H1 (cell line): Measurements from ENCODE around the gene MARS1. TPM values are rescaled to one million over a fixed set of nuclear protein-coding genes. Genes with fewer than 3 reads are reported as not detected.

Experiments
- CTCF ChIA-PET: fragments of 300-600 bp; sonication (Branson Sonifier 250); formaldehyde crosslinking; loops from one replicate; lab custom pipeline; 2021; ENCODE audit not compliant: partially characterized antibody; lab: Charles Lee
- POLR2A ChIA-PET: fragments of 300-600 bp; sonication (Branson Sonifier 250); formaldehyde crosslinking; loops from one replicate; lab custom pipeline; 2021; ENCODE audit warnings: inconsistent platforms; ENCODE audit not compliant: partially characterized antibody; lab: Charles Lee
- DNase-seq, 2 experiments: peaks; one replicate each; pipeline versions ENCODE4 v3.0.0 to v3.0.0-alpha.2; 2010 to 2022; ENCODE audit warnings: low spot score in 2 of 2, low read depth in 1 of 2, mixed read lengths in 1 of 2
- FAIRE-seq: peaks from 2 replicates; lab custom pipeline; 2011; peaks lifted over from hg19 to GRCh38; lab: Jason Lieb, UNC
- H2AFZ ChIP-seq: 2 replicates; pipeline ENCODE4 v1.8.1; 2012; ENCODE audit warnings: low read length, inconsistent platforms
- H2AK5ac ChIP-seq: 2 replicates; pipeline ENCODE4 v1.6.1; 2013; ENCODE audit warnings: low read depth, low read length
- H2BK120ac ChIP-seq: replicated peaks from 2 replicates; pipeline ENCODE3; 2013; ENCODE audit warnings: low read depth, low read length, inconsistent platforms
- H2BK12ac ChIP-seq: 2 replicates; pipeline ENCODE4 v1.6.1; 2013; ENCODE audit warnings: low read depth, low read length
- H2BK15ac ChIP-seq: 2 replicates; pipeline ENCODE4 v1.6.1; 2013; ENCODE audit warnings: low read length
- H2BK20ac ChIP-seq: 2 replicates; pipeline ENCODE4 v1.6.1; 2013; ENCODE audit warnings: low read length
- H2BK5ac ChIP-seq: 2 replicates; pipeline ENCODE4 v1.6.1; 2013; ENCODE audit warnings: low read depth, low read length
- H3K14ac ChIP-seq: 2 replicates; pipeline ENCODE4 v1.6.1; 2013; ENCODE audit warnings: inconsistent platforms; ENCODE audit not compliant: insufficient read length
- H3K18ac ChIP-seq: 2 replicates; pipeline ENCODE4 v1.6.1; 2013; ENCODE audit warnings: low read length; ENCODE audit errors: extremely low read depth
- H3K23ac ChIP-seq: 2 replicates; pipeline ENCODE4 v1.6.1; 2013; ENCODE audit warnings: inconsistent platforms; ENCODE audit not compliant: insufficient read length
- H3K23me2 ChIP-seq: 2 replicates; pipeline ENCODE4 v1.6.1; 2013; ENCODE audit warnings: low read depth, low read length
- H3K27ac ChIP-seq: 2 replicates; pipeline ENCODE4 v1.6.1; 2011; ENCODE audit warnings: low read depth, low read length, inconsistent platforms
- H3K27me3 ChIP-seq, 4 experiments: replicated peaks in 1 of 4; 1 replicate in 1 of 4; 2 replicates in 3 of 4; pipeline versions ENCODE4 v1.6.1 to v1.8.1; 2011 to 2013; ENCODE audit warnings: low read length in 3 of 4, mild to moderate bottlenecking in 3 of 4, inconsistent platforms in 2 of 4, mixed read lengths in 2 of 4, moderate library complexity in 1 of 4; ENCODE audit not compliant: control insufficient read depth in 3 of 4, insufficient read depth in 3 of 4; ENCODE audit errors: extremely low read depth in 1 of 4
- H3K36me3 ChIP-seq, 4 experiments: 2 replicates each; pipeline versions ENCODE4 v1.6.1 to v1.8.1; 2011 to 2013; ENCODE audit warnings: mild to moderate bottlenecking in 4 of 4, low read length in 3 of 4, moderate library complexity in 2 of 4, control low read depth in 1 of 4, inconsistent platforms in 1 of 4; ENCODE audit not compliant: insufficient read depth in 4 of 4, control insufficient read depth in 2 of 4
- H3K4ac ChIP-seq: replicated peaks from 2 replicates; pipeline ENCODE3; 2013; ENCODE audit warnings: low read length, low read depth, mixed read lengths, inconsistent platforms; ENCODE audit not compliant: insufficient read length
- H3K4me1 ChIP-seq, 4 experiments: replicated peaks in 1 of 4; 1 replicate in 1 of 4; 2 replicates in 3 of 4; pipeline versions ENCODE4 v1.6.1 to v1.8.1; 2011 to 2013; ENCODE audit warnings: low read length in 3 of 4, inconsistent platforms in 2 of 4, mixed read lengths in 1 of 4; ENCODE audit not compliant: insufficient read depth in 4 of 4, control insufficient read depth in 3 of 4
- H3K4me2 ChIP-seq, 2 experiments: 2 replicates each; pipeline versions ENCODE4 v1.6.1 to v1.8.1; 2011 to 2013; ENCODE audit warnings: low read depth in 2 of 2, low read length in 2 of 2, control low read depth in 1 of 2, inconsistent platforms in 1 of 2, mild to moderate bottlenecking in 1 of 2; ENCODE audit not compliant: insufficient read depth in 1 of 2
- H3K4me3 ChIP-seq, 4 experiments: fragments of 200-600, 300-600 bp in 1 of 4; sonication (generic), shearing (Covaris generic), sonication (Bioruptor Twin) in 1 of 4; 2 replicates each; pipeline versions ENCODE4 v1.5.1 to v1.8.1; 2011 to 2016; ENCODE audit warnings: low read length in 4 of 4, low read depth in 3 of 4, control low read depth in 2 of 4, inconsistent platforms in 2 of 4, mild to moderate bottlenecking in 2 of 4, mixed read lengths in 1 of 4, moderate library complexity in 1 of 4; ENCODE audit not compliant: insufficient read depth in 2 of 4; ENCODE audit errors: extremely low read depth in 1 of 4
- H3K56ac ChIP-seq: replicated peaks from 2 replicates; pipeline ENCODE3; 2013; ENCODE audit warnings: low read depth, mild to moderate bottlenecking, mixed read lengths, low read length, inconsistent platforms; ENCODE audit not compliant: insufficient read length
- H3K79me1 ChIP-seq: 2 replicates; pipeline ENCODE4 v1.6.1; 2013; ENCODE audit warnings: low read depth, low read length, control low read depth
- H3K79me2 ChIP-seq, 2 experiments: 2 replicates each; pipeline versions ENCODE4 v1.6.1 to v1.8.1; 2012 to 2013; ENCODE audit warnings: low read length in 2 of 2, mild to moderate bottlenecking in 2 of 2, inconsistent platforms in 1 of 2; ENCODE audit not compliant: insufficient read depth in 2 of 2, control insufficient read depth in 1 of 2
- H3K9ac ChIP-seq, 4 experiments: replicated peaks in 1 of 4; 1 replicate in 1 of 4; 2 replicates in 3 of 4; pipeline versions ENCODE4 v1.6.1 to v1.8.1; 2011 to 2013; ENCODE audit warnings: low read depth in 3 of 4, low read length in 3 of 4, control low read depth in 2 of 4, mild to moderate bottlenecking in 2 of 4, moderate library complexity in 2 of 4, inconsistent platforms in 1 of 4; ENCODE audit errors: extremely low read depth in 1 of 4
- H3K9me3 ChIP-seq, 2 experiments: 2 replicates each; pipeline versions ENCODE4 v1.6.1 to v1.8.1; 2012 to 2013; ENCODE audit warnings: mild to moderate bottlenecking in 2 of 2, moderate library complexity in 2 of 2, control low read depth in 1 of 2, inconsistent platforms in 1 of 2, low read depth in 1 of 2, low read length in 1 of 2, mixed read lengths in 1 of 2; ENCODE audit not compliant: insufficient read depth in 2 of 2
- H4K20me1 ChIP-seq, 2 experiments: replicated peaks in 1 of 2; 2 replicates each; pipeline versions ENCODE3 to v1.8.1; 2011 to 2013; ENCODE audit warnings: inconsistent platforms in 2 of 2, low read length in 2 of 2, mild to moderate bottlenecking in 1 of 2; ENCODE audit not compliant: insufficient read depth in 2 of 2, control insufficient read depth in 1 of 2
- H4K5ac ChIP-seq: 2 replicates; pipeline ENCODE4 v1.6.1; 2013; ENCODE audit warnings: low read length, low read depth, mixed read lengths, inconsistent platforms; ENCODE audit not compliant: insufficient read length
- H4K8ac ChIP-seq: 2 replicates; pipeline ENCODE4 v1.8.0; 2013; ENCODE audit warnings: mild to moderate bottlenecking, moderate library complexity, low read length, inconsistent platforms; ENCODE audit not compliant: insufficient read depth; ENCODE audit errors: extremely low read depth
- H4K91ac ChIP-seq: replicated peaks from 2 replicates; pipeline ENCODE3; 2013; ENCODE audit warnings: low read length, mixed read lengths, inconsistent platforms; ENCODE audit not compliant: insufficient read length
- CBX8 ChIP-seq: fragments of 300-800, 300-1000 bp; sonication (generic); IDR thresholded peaks from 2 replicates; pipeline ENCODE4 v1.7.1; 2016; ENCODE audit warnings: low read depth, low read length, borderline replicate concordance
- EZH2 ChIP-seq: fragments of 200-600 bp; sonication (generic); IDR thresholded peaks from 2 replicates; pipeline ENCODE4 v1.7.1; 2012; ENCODE audit warnings: low read depth, mild to moderate bottlenecking, moderate library complexity, low read length, inconsistent platforms; ENCODE audit not compliant: severe bottlenecking
- KDM4A ChIP-seq: IDR thresholded peaks from one replicate; pipeline ENCODE4 v1.7.1; 2012; ENCODE audit warnings: low read depth, mild to moderate bottlenecking, moderate library complexity, low read length, inconsistent platforms; ENCODE audit not compliant: severe bottlenecking
- NRF1 ChIP-seq: IDR thresholded peaks from 2 replicates; pipeline ENCODE4 v1.6.1; 2011; ENCODE audit warnings: mild to moderate bottlenecking, low read depth, low read length, improper control_type of control experiment
- POU5F1 ChIP-seq: IDR thresholded peaks from 2 replicates; pipeline ENCODE4 v1.6.1; 2011; ENCODE audit warnings: low read depth, mild to moderate bottlenecking, low read length, moderate library complexity
- RAD21 ChIP-seq, 2 experiments: IDR thresholded peaks in 1 of 2; conservative IDR thresholded peaks in 1 of 2; 2 replicates each; pipeline ENCODE4 v1.6.1; 2011; ENCODE audit warnings: low read depth in 2 of 2, low read length in 2 of 2, improper control_type of control experiment in 1 of 2, inconsistent platforms in 1 of 2, mild to moderate bottlenecking in 1 of 2, moderate library complexity in 1 of 2
- TAF1 ChIP-seq: IDR thresholded peaks from 2 replicates; pipeline ENCODE4 v1.6.1; 2011; ENCODE audit warnings: mild to moderate bottlenecking, low read depth, low read length
- USF2 ChIP-seq: IDR thresholded peaks from 2 replicates; pipeline ENCODE4 v1.6.1; 2011; ENCODE audit warnings: low read length, improper control_type of control experiment
- WGBS, 2 experiments: shearing (Covaris generic) in 1 of 2; methylation state at CpG; one replicate each; pipeline versions ENCODE4 v1.1.6 to v1.1.7; 2013 to 2015; ENCODE audit warnings: low lambda C conversion rate in 2 of 2, mixed read lengths in 2 of 2, inconsistent platforms in 1 of 2, low coverage in 1 of 2, missing lambda C conversion rate in 1 of 2; ENCODE audit not compliant: insufficient replicate concordance in 2 of 2, insufficient coverage in 1 of 2, insufficient read length in 1 of 2; ENCODE audit errors: extremely low coverage in 1 of 2, missing lambda C conversion rate in 1 of 2; 5-methylcytosine and 5-hydroxymethylcytosine counted together
- polyA plus RNA-seq, 7 experiments: library from polyadenylated mRNA; depleted of rRNA in 3 of 7; stranded (reverse) in 5 of 7; unstranded in 2 of 7; fragments of >200 nt in 5 of 7; fragments of 200-250 nt in 2 of 7; gene quantifications; 1 replicate in 5 of 7; 2 replicates in 1 of 7; 4 replicates in 1 of 7; pipeline versions ENCODE4 v1.2.1 to v1.2.3, GENCODE V29; 2011 to 2013; ENCODE audit warnings: missing spikeins in 2 of 7, mixed read lengths in 2 of 7
- total RNA-seq: library from RNA; stranded (reverse); fragmentation: NEBNext Ultra II Directional; extraction: Animal tissue kit (Norgen Biotek cat#: 25700); gene quantifications from 2 replicates; pipeline ENCODE4 v1.2.1, GENCODE V29; 2021

MARS1 gene
- total and polyA plus RNA-seq, 2 of the 8 experiments (the other 6 are each of a cell fraction or from before 2014, with no cell fraction given), result 194 to 407 TPM

GRCh38 chr12:57520053-57520818 is 32.4 kb downstream of the MARS1 start, which contains the start of gene DDIT3:
Gene DDIT3 (minus strand): TSS chr12:57520514. CDS start chr12:57517406, 3,108 bp downstream.
- H3K4ac ChIP-seq, result peak within 1 kb of the TSS; percentile 9
- POLR2A ChIA-PET, result interaction anchor here (0.8 to 6.0 kb wide), 35 partner anchors 9 to 1333 kb away, joined by 3 to 60 read pairs (median 4); partner anchors contain the start of genes ARHGEF25, DCTN2, KIF5A and LRP1
- H2BK12ac ChIP-seq, result peak within 1 kb of the TSS; percentile 64; the same call in 1 of the 2 replicates
- peak; percentile 96 to 100 for DNase-seq
- peak within 1 kb of the TSS; percentile 81 to 96 for H3K4me2 ChIP-seq
- no peaks in the 10 kb centered on the region for H3K9me3 ChIP-seq
- no peak within 1 kb of the TSS for H4K91ac ChIP-seq
- peaks cover 7 to 17% of the 10 kb centered on the region in 2 experiments for H4K20me1 ChIP-seq
- H3K23me2 ChIP-seq, result peaks cover 19% of the 10 kb centered on the region
- H3K23ac ChIP-seq, result no peak within 1 kb of the TSS
- peak within 1 kb of the TSS; percentile 22 for H3K56ac ChIP-seq
- H3K36me3 ChIP-seq, result peaks cover 22 to 44% (median 26%) of the 10 kb centered on the region in 4 experiments
- no peaks in the 10 kb centered on the region; the same call in 1 of the 2 replicates for H3K79me1 ChIP-seq
- no peak within 1 kb of the TSS for H2BK120ac ChIP-seq
- H3K79me2 ChIP-seq, result peaks cover 0 to 29% of the 10 kb centered on the region in 2 experiments; a peak in 2 of 4 replicates
- peak within 1 kb of the TSS; percentile 38 for H4K5ac ChIP-seq
- no peak within 1 kb of the TSS for H3K14ac ChIP-seq
- peak within 1 kb of the TSS; percentile 18; the same call in 1 of the 2 replicates for H2BK20ac ChIP-seq
- H2BK5ac ChIP-seq, result peak within 1 kb of the TSS; percentile 86
- no peak for FAIRE-seq
- no peak within 1 kb of the TSS for H2AFZ ChIP-seq
- peak within 1 kb of the TSS; percentile 80 to 95 (median 91) for H3K4me3 ChIP-seq
- peak within 1 kb of the TSS; percentile 65 for H3K18ac ChIP-seq
- H3K9ac ChIP-seq, result peak within 1 kb of the TSS; percentile 73 to 98 (median 91)
- WGBS, 2 experiments, result 4% methylated on average over 37 of the region's 52 CpGs; no CpG with 5 or more reads in 1 of the 2 experiments
- H4K8ac ChIP-seq, result peak within 1 kb of the TSS; percentile 73; the same call in 1 of the 2 replicates
- no peaks in the 10 kb centered on the region for H3K27me3 ChIP-seq
- peak within 1 kb of the TSS; percentile 88 for H3K27ac ChIP-seq
- H2AK5ac ChIP-seq, result no peak within 1 kb of the TSS
- H3K4me1 ChIP-seq, result peaks cover 8 to 24% (median 14%) of the 10 kb centered on the region in 4 experiments
- 0 out of 2 replicates have a peak within 1 kb of the TSS, but pooled peaks have one; percentile 55 for H2BK15ac ChIP-seq
- CTCF ChIA-PET, result interaction anchor here (0.8 to 2.0 kb wide), 6 partner anchors 21 to 276 kb away, joined by 3 to 5 read pairs (median 4); partner anchors contain the start of gene INHBE
- TF ChIP-seq NRF1, result no peak
- TF ChIP-seq TAF1, result peak; percentile 98
- no peak for TF ChIP-seq CBX8
- TF ChIP-seq RAD21 (IDR thresholded peaks at IDR 0.05 in 1 of 2, conservative IDR thresholded peaks at IDR 0.05 in 1 of 2; ENCODE audit: low read depth in 2 of 2, low read length in 2 of 2), result no peak
- TF ChIP-seq USF2, result peak; percentile 56
- no peak for TF ChIP-seq KDM4A
- no peak for TF ChIP-seq POU5F1
- TF ChIP-seq EZH2, result no peak
